HG03432 (cell line): Measurements from ENCODE around the gene CASP2.
"Not testable (repeated sequence)": the region's sequence is repeated elsewhere in the genome, so short reads cannot be mapped to it uniquely, and the experiment has no call there.

Experiments
- ATAC-seq: cut with Tn5 transposase; IDR thresholded peaks from one replicate; pipeline ENCODE4 v1.9.1; 2021; ENCODE audit warnings: mild to moderate bottlenecking, moderate library complexity; ENCODE audit not compliant: unreplicated experiment

Gene CASP2

GRCh38 chr7:143289888-143290287, 1.7 kb downstream of the CASP2 start:
- not testable (repeated sequence) for ATAC-seq

- ATAC-seq: no peak
Observed at GRCh38 chr7:143290293-143290692, 2.1 kb downstream of the CASP2 start.

- no peak for ATAC-seq
Observed at GRCh38 chr7:143292876-143293275, 4.7 kb downstream of the CASP2 start.

GRCh38 chr7:143295870-143296269, 7.7 kb downstream of the CASP2 start:
- ATAC-seq: no peak

DNA sequence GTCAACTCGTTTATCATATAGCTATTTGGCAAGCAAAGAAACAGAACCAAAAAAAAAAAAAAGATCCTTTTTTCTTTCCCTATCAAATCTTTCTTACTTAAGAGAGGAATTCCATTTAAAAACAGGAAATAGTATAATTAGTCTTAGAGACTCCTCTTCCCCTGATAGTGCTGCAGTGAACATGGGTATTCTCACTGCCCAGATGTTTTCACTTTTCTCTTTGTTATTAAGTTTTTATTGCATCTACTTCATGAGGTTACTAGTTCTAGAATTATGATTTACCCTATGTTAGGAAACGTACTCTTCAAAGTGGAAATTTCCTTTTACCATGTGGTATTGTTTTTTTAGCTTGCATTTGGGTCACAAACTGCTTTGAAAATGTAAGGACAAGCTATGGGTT, 8.5 kb downstream of the CASP2 start:
- ATAC-seq: no peak

GRCh38 chr7:143299346-143299745, 11.2 kb downstream of the CASP2 start:
- ATAC-seq: no peak

DNA sequence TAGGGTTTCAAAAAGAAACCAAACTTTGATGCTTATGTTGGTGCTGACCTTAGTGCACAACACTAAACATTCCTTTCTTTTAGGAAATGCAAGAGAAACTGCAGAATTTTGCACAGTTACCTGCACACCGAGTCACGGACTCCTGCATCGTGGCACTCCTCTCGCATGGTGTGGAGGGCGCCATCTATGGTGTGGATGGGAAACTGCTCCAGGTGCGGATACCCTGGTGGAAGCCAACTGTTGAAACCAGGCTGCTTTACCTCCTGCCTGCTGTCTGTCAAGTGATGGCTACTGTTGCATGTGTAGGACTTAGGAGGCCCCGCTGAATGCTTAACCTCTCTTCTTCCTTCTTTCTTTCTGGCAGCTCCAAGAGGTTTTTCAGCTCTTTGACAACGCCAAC, 11.7 kb downstream of the CASP2 start:
- no peak for ATAC-seq

DNA sequence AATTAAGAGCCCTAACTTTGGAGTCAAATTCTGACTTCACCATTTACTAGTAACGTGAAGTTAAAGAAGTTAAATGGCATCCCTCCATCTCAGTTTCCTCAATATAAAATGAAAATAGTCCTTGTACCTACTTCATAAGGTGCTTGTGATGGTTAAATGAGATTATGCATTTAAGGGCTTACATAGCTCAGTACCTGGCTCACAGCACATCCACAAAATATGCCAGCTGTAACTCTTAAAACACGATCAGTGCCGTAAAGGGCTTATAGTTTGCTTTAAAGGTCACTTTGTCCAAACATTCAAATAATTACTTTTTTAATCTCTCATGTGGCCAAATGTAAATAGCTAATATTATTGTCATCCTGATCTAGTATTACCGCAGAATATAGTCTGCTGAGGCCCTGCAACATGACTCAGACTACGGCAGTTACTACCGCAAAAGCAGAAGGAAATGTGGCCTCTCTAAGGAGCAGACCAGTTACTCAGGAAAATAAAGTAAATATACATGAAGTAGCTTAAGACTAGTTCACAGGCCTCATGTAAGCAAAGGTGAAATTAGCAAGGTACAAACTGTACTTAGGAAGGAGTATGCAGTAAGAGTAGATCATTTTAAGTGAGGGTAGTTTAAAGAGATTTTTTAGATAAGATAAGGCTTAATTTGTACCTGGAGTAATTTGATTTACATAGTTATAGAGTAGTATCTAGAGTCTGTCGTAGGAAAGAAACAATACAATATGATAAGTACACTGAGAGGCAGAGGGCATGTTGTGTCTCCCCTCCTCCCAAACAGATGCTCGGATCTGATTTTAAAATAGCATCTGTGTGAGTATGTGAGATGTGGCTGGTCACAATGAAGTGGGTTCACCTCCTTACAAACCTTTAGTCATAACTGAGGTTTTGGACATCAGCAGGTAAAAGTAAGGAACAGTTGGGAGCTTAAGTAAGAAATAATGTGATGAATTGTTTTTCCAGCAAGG, 13.1 kb downstream of the CASP2 start:
- no peak for ATAC-seq

- no peak for ATAC-seq
Observed at GRCh38 chr7:143303733-143304132, 15.6 kb downstream of the CASP2 start.

- ATAC-seq: no peak
Observed at GRCh38 chr7:143304938-143305337, 16.8 kb downstream of the CASP2 start.

DNA sequence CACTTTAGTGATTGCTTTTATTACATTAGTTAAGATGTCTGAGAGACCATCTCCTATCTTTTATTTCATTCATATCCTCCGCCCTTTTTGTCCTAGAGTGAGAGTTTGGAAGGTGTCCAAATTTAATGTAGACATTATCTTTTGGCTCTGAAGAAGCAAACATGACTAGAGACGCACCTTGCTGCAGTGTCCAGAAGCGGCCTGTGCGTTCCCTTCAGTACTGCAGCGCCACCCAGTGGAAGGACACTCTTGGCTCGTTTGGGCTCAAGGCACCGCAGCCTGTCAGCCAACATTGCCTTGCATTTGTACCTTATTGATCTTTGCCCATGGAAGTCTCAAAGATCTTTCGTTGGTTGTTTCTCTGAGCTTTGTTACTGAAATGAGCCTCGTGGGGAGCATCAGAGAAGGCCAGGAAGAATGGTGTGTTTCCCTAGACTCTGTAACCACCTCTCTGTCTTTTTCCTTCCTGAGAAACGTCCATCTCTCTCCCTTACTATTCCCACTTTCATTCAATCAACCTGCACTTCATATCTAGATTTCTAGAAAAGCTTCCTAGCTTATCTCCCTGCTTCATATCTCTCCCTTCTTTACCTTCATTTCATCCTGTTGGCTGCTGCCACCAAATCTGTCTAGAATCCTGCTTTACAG, 17.4 kb downstream of the CASP2 start:
- peak; percentile 57 for ATAC-seq

- no peak for ATAC-seq
Observed at GRCh38 chr7:143308632-143309031, 20.5 kb downstream of the CASP2 start.

DNA sequence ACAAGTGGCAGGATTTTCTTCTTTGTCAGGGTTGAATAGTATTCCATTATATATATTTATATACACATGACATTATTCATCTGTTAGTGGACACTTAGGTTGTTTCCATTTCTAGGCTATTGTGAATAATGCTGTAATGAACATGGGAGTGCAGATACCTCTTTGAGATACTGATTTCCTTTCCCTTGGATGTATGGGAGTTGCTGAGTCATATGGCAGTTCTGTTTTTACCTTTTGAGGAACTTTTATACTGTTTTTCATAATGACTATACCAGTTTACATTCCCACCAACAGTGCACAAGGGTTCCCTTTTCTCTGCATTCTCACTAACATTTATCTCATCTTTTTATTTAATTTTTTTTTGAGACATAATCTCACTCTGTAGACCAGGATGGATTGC, 26.0 kb downstream of the CASP2 start:
- ATAC-seq: no peak

- no peak for ATAC-seq
Observed at GRCh38 chr7:143315776-143316175, 27.6 kb downstream of the CASP2 start, which contains the start of gene CLCN1. CLCN1 (plus strand) TSS chr7:143316111; CDS start chr7:143316213, 102 bp downstream.

GRCh38 chr7:143316492-143316891, 28.3 kb downstream of the CASP2 start:
- no peak for ATAC-seq

DNA sequence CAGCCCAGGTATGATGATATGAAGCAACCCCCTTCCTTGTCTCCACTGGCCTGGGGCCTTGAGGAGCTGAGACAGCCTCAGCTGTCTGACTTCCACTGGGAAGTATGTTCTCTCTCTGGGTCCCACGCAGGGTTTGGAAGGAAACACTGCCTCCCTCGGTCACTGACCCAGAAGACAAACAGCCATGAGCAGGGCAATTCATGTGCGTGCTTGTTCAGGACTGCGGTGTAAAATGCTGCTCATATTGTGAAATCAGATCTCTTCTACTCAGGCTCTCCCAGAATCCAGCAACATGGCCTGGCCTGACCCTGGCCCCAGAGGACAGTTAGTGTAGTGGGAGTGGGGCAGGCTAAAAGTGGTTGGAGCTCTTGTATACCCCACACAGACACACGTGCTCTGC, 30.5 kb downstream of the CASP2 start:
- no peak for ATAC-seq

DNA sequence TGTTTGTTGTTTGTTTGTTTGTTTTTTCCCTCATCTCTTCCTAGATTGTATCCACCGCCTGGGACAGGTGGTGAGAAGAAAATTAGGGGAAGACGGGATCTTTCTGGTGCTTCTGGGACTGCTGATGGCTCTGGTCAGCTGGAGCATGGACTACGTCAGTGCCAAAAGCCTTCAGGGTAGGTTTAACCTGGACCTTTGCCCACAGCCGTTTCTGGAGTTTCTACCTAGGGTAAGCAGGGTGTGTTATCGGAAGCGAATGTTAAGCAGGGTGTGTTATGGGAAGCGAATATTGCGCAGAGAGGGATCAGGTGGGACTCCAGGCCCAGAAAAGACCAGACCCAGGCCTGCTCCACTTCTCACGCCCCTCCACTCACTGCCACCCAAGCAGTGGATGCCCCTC, 32.5 kb downstream of the CASP2 start:
- ATAC-seq: no peak

GRCh38 chr7:143321242-143321641, 33.1 kb downstream of the CASP2 start:
- no peak for ATAC-seq

DNA sequence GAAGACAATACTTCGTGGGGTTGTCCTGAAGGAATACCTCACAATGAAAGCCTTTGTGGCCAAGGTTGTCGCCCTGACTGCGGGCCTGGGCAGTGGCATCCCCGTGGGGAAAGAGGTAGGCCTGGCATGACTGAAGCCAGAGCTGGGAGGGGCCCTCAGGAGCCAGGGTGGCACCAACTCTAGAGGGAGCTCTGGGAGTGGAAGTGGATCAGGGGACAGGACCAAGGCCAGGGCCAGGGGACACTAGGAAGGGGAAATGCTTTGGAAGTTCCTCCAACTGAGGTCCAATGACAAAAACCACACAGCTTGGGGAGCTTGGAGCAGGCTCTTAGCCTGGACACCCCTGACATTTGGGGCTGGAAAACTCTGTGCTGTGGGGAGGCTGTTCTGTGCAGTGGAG, 33.6 kb downstream of the CASP2 start:
- no peak for ATAC-seq

DNA sequence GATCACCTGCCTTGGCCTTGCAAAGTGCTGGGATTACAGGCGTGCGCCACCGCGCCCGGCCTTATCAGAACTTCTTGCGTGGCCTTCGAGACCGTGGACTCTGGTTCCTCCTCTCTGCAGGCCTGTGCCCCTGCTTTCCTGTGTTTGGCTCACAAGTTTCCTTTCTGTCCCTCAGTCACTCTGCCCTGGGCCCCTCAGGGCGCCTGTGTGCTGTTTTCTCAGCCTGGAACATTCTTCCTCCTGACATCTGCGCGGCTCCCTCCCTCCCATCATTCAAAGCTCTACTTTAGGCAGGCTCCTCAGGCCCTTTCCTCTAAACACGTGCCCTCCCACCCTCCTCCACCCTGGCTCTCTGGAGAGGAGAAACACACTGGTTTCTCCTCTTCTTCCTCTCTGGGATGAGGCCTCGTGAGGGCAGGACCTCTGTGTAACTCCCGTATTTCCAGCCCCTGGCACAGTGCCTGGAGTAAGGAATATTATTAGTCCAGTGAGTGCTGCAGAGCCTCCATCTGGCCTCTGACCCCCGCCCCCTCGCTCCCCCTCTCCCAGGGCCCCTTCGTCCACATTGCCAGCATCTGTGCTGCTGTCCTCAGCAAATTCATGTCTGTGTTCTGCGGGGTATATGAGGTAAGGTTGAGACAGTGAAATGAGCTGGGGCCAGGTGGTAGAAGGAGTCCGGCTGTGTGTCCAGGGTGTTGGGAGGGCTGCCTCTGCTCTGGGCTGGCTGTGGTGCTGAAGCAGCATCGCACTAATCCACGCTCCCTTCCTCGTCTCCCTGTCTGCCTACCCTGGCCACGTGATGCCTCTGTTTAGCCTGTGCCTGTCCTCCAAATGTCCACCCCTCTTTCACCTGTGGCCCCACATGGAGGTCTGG, 34.8 kb downstream of the CASP2 start:
- no peak for ATAC-seq

DNA sequence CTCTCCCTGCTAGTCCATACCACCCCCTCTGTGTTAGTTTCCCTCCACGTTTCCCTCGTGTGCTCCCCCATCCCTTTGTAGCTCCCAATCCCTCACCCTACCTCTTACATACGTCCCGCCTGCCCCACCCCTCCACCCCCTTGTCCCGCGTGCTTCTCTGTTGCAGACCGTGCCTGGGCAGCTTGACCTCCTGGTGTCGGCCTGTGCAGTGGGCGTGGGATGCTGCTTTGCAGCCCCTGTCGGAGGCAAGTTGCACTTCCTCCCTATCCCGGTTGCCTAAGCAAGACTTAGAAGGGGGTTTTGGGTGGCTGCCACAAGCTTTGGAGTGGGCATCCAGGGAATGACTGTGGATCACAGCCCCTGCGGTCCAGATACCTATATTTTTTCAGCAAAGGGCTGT, 35.5 kb downstream of the CASP2 start:
- no peak for ATAC-seq
